AG04450 (cell line): ENCODE data around the gene PDGFB. TPM values are rescaled to one million over a fixed set of nuclear protein-coding genes. Genes with fewer than 3 reads are reported as not detected.

ENCODE experiments used
- CTCF ChIA-PET: fragments of 300-600, 350-600 bp; formaldehyde crosslinking; extraction: SDS; loops from one replicate; lab custom pipeline; 2022; ENCODE audit warnings: antibody characterized with exemption, inconsistent platforms; lab: Charles Lee
- POLR2A ChIA-PET: fragments of 350-600 bp; formaldehyde crosslinking; extraction: SDS; loops from one replicate; lab custom pipeline; 2021; ENCODE audit warnings: antibody characterized with exemption, inconsistent platforms; lab: Yijun Ruan, JAX
- DNase-seq: peaks from one replicate; pipeline ENCODE4 v3.0.0-alpha.2; 2011; ENCODE audit warnings: low read depth, low spot score
- H3K27ac ChIP-seq: one replicate; pipeline ENCODE4 v1.5.1; 2012; ENCODE audit warnings: low read depth, low read length, control low read depth
- H3K27me3 ChIP-seq: one replicate; pipeline ENCODE4 v1.6.0; 2012; ENCODE audit warnings: low read length; ENCODE audit not compliant: control insufficient read depth, insufficient read depth
- H3K4me3 ChIP-seq: 2 replicates; pipeline ENCODE4 v1.5.1; 2011; ENCODE audit warnings: mild to moderate bottlenecking, low read depth, low read length, control low read depth
- H3K9me3 ChIP-seq: 2 replicates; pipeline ENCODE4 v1.5.1; 2012; ENCODE audit warnings: low read length; ENCODE audit not compliant: control insufficient read depth, insufficient read depth
- polyA plus RNA-seq: library from polyadenylated mRNA; depleted of rRNA; stranded (reverse); fragments of >200 nt; gene quantifications from 2 replicates; pipeline ENCODE4 v1.2.3, GENCODE V29; 2011
- TF ChIP-seq, protein P1 (sequence below): IDR thresholded peaks from 2 replicates; pipeline ENCODE4 v1.5.1; 2011; ENCODE audit warnings: low read depth, low read length, control low read depth, inconsistent platforms

Gene PDGFB
- polyA plus RNA-seq, 1 experiment = 0.19 TPM

DNA sequence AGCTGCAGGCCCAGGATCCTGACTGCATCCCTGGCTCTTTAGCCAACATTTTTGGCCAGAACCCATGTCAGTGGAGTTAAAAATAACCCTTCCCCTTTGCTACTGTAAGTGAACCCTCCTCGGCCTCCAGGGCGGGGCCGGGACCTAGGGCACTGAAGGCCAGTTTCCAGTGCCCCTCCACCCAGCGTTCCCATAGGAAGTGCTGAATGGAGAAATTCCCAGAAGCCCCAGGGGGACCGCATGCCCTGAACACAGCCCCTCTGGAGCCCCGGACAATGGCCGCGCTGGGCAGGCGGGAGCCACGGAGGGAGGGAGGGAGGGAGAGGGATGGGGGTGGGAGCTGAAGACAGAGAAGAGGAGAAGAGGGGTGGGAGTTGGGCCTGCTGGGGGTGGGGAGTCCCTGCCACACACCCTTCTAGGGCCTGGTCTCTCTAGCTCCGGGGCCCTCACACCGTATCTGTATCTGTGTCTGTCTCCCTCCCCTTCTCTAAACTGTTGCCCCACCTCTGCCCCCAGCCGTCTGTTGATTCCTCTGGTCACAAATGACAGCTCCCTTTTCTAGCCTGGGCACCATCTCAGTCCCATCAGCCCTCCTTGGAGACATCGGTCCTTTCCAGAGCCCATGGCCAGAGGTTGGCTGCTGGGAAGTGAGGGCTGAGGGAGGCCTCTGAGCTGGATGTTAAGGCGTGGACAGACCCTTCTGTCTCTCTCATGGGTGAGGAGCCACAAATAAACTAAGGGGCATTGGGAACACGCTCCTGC is 10.9 kb downstream of the PDGFB start:
- H3K4me3 ChIP-seq = no peak overlapping the region
- no peak for DNase-seq
- peaks cover 8% of the 10 kb centered on the region for H3K27me3 ChIP-seq
- ChIA-PET POLR2A (no interaction called here), CTCF (no interaction called here)
- H3K27ac ChIP-seq = no peak overlapping the region
- TF ChIP-seq, protein P1, sequence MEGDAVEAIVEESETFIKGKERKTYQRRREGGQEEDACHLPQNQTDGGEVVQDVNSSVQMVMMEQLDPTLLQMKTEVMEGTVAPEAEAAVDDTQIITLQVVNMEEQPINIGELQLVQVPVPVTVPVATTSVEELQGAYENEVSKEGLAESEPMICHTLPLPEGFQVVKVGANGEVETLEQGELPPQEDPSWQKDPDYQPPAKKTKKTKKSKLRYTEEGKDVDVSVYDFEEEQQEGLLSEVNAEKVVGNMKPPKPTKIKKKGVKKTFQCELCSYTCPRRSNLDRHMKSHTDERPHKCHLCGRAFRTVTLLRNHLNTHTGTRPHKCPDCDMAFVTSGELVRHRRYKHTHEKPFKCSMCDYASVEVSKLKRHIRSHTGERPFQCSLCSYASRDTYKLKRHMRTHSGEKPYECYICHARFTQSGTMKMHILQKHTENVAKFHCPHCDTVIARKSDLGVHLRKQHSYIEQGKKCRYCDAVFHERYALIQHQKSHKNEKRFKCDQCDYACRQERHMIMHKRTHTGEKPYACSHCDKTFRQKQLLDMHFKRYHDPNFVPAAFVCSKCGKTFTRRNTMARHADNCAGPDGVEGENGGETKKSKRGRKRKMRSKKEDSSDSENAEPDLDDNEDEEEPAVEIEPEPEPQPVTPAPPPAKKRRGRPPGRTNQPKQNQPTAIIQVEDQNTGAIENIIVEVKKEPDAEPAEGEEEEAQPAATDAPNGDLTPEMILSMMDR = no peak
- H3K9me3 ChIP-seq = no peaks in the 10 kb centered on the region; the same call in 1 of the 2 replicates

DNA sequence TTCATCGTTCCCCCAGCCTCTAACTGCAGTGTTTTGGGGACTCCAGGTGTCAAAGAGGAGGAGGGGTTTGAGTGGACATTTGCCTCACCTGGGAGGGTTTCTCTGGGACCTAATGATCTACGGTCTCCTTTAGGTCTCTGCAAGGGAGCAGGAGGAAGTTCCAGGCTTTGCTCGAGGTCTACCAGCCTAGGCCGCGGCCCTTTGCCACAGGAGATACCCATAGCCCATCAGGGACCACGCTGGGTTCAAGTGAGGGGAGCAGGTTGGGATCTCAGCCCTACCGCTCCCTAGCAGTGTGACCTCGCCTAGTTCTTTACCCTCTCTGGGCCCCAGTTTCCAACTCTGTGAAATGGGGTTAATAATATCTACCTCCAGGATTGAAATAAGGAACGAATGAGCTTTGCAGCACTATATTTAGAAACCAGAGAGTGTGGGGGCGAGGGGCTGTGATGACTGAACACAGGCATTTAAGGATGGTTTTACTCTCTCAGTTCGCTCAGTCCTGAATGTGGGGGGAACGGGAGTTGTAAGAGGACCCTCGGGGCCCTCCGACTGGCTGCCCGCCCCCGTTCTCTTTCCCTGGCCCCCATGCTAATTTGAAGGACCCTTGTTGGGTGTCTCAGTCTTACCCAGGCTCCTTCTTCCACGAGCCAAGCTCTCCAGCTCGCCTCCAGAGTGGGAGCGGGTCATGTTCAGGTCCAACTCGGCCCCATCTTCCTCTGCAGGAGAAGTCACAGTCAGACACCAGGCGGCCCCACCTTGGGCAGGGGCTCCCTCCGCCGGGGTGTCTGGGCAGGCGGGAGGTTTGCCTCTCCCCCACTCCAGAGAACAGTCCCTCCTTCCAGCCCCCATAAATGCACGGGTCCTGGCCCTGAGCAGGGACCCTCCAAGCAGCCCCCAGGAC is 11.7 kb downstream of the PDGFB start:
- POLR2A ChIA-PET = interaction anchor here (0.6 kb wide), 1 partner anchor 26 kb away, joined by 3 read pairs; no protein-coding TSS in a partner anchor
- Histone ChIP-seq H3K4me3 (no peak overlapping the region), H3K9me3 (no peaks in the 10 kb centered on the region; the same call in 1 of the 2 replicates), H3K27me3 (peaks cover 5% of the 10 kb centered on the region), H3K27ac (no peak overlapping the region)
- TF ChIP-seq, protein P1 = no peak
- DNase-seq = no peak
- CTCF ChIA-PET = no interaction called here

DNA sequence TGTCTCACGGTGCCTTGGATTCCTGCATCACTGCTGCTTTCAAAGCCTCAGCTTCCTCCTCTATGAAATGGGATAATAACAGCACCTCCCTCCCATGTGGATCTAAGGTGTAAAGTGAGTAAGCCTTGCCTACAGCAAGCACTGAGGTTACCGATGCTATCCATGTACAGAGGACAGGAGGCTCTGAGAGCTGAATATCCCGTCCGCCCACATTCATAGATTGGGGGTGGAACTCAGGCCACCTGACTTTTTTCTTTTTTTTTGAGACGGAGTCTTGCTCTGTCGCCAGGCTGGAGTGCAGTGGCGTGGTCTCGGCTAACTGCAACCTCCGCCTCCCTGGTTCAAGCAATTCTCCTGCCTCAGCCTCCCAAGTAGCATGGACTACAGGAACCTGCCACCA is 12.5 kb downstream of the PDGFB start:
- DNase-seq = no peak
- H3K9me3 ChIP-seq = no peaks in the 10 kb centered on the region; the same call in 1 of the 2 replicates
- peaks cover 5% of the 10 kb centered on the region for H3K27me3 ChIP-seq
- ChIA-PET POLR2A (no interaction called here), CTCF (no interaction called here)
- H3K27ac ChIP-seq = no peak overlapping the region
- TF ChIP-seq, protein P1 = no peak
- H3K4me3 ChIP-seq = no peak overlapping the region

DNA sequence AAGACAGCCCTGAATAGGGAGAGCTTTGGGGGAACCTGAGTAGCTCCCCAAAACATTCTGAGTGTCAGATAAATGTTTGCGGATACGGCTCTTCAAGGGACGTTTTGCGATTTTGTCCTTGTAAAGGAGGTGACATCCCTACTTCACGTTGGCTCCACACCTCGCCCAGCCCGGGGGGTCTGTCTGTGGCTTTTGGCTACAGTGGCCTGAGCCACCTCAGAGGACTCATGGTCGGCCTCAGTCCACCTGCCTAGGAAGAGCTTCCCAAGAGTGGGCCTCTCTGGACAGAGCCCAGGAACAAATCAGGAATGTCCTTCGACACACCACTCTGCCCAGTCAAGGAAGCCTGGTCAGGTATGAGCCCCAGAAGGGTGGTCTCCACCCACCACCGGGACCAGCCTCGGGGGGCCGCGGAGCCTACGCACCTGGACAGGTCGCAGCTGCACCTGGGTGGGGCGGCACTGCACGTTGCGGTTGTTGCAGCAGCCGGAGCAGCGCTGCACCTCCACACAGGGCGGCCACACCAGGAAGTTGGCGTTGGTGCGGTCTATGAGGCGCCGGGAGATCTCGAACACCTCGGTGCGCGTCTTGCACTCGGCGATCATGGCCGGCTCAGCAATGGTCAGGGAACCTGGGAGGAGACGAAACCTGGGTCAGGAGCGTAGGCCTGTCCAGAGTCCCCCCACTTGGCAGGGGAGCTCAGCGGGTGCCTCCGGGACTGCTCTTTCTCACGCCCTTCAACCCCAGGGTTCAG is 13.4 kb downstream of the PDGFB start:
- POLR2A ChIA-PET = no interaction called here

More for the DNA sequence above, 13.4 kb downstream of the PDGFB start:
- TF ChIP-seq, protein P1 = no peak
- Histone ChIP-seq H3K27me3 (no peaks in the 10 kb centered on the region), H3K9me3 (peaks cover 4% of the 10 kb centered on the region), H3K4me3 (no peak overlapping the region), H3K27ac (no peak overlapping the region)
- DNase-seq = no peak
- CTCF ChIA-PET = no interaction called here
